Activated T-cell treated with anti-CD3 and anti-CD28 coated beads for 48 hours (primary cell): ENCODE results near the gene ICAM2.
"Not testable (repeated sequence)": the region's sequence is repeated elsewhere in the genome, so short reads cannot be mapped to it uniquely, and the experiment has no call there.

Experiments
- DNase-seq: peaks from one replicate; pipeline ENCODE4 v3.0.0-alpha.2; 2020; ENCODE audit warnings: low read depth

The ICAM2 gene

DNA sequence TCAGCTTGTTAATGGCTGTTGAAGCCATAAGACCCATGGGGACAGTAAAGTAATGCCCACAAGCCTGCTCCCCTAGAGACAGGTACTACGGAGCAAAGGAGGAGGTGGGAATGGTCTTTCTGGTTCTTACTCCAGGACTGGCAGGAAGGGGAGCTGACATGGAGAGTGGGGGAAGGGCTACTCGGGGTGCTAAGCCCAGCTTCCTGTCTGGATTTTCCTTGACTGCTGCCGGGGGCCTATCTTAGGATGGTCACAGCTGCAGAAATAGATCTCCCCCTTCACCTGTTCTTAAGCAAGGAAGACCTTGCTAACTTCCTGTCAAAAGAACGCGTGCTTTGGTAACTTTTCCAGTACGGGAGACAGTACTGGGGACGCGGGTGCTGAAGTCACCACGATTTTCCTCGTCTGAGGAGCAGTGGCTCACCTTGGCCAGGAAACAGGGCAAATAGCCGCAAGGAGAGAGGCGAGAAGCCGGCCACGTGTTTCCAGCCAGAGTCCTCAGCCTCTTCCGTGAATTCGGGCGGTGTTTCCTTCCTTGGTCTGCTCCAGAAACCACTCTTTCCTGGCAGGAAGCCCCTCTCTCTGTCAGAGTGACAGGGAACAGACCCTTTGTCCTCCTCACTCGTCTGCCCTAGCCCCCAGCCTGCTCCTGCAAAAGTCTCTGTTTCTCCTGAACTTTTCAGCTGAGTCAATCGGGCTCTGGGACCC, 22.9 kb downstream of the ICAM2 start:
- no peak for DNase-seq

- DNase-seq: no peak
These were observed 23.8 kb downstream of the ICAM2 start for GRCh38 chr17:63996430-63997182.

GRCh38 chr17:63995626-63996025, 24.8 kb downstream of the ICAM2 start:
- DNase-seq: no peak

DNA sequence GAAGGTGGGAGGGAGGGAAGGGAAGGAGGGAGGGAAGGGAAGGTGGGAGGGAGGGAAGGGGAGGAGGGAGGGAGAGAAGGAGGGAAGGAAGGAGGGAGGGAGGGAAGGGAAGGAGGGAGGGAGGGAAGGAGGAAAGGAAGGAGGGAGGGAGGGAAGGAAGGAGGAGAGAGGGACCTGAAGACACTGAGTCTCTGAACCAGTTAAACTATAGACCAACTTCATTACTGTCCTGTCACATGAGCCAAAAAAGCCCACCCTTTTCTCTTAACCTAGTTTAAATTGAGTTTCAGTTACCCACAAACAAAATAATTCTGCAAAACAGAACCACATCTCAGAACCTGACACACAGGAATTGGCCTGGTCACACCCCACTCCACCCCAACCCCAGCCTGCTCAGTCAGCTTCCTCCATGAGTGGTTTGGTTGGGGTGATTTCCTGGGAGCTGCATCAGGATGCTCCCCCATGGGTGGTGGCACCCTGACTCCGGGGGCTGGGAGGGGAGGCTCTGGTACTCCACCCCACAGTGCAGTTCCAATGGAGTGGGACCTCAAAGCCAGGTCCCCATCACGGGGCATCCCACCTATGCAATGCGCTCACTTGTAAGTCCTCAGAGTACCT, 27.0 kb downstream of the ICAM2 start:
- DNase-seq: no peak

- no peak for DNase-seq
These were observed 28.8 kb downstream of the ICAM2 start for GRCh38 chr17:63991611-63992010.

DNA sequence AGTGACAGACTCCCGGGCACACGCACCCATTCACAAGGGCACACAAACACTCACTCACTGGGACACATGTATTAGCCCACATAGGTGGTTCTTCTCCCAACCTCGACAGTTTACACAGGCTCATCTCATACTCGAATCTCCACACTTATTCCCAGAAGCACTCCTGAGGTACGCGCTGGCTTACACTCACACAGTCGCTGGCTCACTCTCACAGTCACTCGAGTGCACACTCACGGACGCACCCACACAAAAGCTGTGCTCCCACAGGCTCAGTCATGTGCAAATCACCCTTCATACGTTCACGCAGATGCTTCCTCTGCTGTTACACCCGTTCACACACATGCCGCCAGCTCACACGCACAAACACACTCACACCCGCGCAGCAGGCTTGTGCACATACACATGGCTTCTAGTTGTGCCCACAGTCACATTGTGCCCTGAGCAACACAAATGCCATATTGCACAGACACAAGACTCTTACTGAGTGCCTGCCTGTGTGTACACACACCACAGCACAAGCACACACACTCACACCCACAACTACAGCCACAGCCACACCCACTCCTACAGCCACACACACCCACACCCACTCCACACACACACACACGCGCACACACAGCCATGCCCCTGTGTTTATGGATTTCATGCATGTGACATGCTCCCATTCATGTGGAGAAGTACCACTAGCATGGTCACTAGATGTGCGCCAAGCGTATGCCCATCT, 30.6 kb downstream of the ICAM2 start:
- DNase-seq: no peak

DNA sequence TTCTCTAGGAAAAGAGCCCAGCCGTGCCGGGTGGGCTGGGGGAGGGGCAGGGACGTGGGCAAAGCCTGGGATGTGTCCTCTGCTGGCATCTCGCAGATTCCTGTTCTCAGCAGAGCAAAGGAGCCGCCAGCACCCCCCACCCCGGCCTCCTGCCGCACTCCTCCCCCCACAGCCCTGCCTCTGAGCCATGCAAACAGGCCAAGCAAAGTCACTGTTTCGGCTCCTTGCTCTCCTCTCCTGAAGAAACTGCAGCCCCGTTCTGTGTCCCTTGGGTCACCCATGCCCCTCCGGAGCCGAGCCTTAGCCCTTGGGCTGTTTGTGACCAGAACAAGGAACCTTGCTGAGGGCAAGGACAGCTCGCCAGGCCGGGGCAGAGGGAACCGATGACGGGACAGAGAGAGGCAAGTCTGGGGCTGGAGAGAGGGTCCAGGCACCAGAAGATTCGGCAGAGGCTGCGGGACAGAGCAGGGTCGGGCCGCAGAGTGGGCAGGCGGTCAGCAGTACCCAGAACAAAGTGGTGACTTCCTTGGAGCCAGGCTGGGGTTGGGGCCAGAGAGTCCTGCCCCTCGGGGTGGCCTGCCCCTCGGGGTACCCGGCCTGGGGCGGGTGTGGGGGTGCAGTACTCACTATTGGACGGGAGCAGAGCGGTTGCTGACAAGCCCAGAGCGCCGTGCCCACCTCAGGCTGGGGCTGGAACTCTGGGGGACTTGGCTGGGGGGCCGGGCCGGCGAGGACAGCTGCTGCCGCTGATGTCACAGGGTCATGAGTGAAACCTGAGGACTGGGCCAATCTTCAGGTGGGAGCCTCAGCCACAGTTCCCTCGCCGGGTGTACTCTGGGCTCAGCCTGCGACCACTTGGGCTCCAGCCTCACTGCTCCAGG, 31.5 kb downstream of the ICAM2 start:
- no peak for DNase-seq

GRCh38 chr17:63988127-63988478, 32.3 kb downstream of the ICAM2 start:
- no peak for DNase-seq

DNA sequence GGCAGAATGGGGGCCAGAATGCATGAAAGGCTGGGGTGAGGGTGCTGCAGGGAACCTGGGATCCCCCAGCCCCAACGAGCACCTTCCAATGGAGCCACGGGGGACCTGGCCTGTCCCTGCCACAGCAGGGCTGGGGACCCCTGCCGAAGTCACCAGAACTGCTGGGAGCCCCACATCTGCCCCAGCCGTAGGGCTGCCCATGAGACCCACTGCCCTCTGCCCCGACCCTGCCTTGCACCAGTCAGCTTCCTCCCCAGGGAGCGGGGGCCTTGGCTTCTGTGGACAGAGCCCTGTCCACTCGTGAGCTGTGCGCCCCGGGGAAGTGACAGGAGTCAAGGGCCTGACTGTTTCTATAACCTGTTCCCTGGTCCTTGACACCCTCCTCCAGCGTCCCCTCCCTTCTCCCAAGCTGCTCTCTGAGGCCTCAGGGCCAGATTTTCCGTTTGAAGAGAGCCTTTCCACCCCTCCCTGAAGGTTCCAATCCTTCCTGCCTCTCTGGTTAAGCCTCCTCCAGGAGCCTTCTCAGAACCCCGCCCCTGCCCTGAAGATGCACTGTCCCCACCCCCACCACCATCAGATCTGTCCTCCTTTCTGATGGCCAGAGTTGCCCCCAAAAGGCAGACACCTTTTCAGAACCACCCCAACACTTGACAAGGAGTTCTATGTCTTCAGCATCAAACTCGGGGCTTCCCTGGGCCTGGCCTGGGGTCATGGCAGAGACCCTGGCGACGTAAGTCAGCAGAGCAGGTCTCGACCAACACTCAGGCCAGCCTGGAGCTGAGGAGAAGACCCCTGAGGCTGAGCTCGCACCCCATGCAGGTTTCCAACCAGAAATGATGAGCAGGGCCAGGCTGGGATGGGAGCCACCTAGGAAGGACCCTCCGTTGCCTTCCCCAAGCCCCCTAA, 33.0 kb downstream of the ICAM2 start:
- no peak for DNase-seq

DNA sequence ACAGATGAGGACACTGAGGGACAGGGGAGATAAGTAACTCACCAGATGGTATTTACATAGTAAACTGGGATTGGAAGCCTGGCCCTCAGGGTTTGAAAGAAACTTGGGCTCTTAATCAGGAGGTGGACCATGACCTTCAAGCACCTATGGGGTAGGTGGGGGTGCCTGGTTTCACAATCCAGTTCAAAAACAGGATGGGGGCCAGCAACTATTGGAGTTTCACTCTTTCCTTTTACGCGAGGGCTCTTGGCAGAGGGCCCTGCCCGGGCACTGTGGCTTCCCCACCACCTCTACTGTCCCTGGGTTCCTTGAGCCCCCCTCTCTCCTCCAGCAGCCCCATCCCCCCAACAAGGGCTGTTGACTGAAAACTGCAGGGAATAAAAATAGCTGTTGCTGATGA, 33.6 kb downstream of the ICAM2 start:
- no peak for DNase-seq

DNA sequence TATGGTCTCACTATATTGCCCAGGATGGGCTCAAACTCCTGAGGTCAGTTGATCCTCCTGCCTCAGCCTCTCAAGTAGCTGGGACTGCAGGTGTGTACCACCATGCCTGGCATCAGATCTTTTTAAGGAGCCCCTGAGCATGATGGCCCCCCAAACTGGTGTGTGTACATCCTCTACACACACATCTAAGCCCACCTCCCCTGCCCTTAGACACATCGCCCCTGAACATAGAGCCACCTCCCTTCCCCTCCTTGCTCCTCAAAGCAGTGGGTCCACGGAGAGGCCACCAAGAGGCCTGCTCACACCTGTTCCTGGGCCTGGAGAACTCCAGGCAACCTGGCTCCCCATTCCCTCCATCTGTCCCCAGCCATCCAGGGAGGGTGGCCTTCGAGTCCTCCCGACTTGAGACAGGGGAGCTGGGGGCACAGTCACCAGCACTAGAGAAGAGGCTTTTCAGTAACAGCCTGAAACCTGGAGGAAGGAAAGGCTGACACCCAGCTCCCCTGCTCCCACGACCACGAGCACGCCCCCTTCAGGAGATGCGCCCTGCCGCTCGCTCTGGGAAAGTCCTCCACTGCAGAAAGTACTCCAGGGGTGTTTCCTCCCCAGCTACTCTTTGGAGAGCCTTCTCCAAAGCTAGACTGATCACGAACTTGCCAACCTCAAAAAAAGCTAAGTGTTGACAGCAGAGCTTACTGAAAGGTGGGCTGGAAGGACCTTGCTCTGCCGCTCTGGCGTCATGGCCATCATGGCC, 34.9 kb downstream of the ICAM2 start:
- DNase-seq: no peak

DNA sequence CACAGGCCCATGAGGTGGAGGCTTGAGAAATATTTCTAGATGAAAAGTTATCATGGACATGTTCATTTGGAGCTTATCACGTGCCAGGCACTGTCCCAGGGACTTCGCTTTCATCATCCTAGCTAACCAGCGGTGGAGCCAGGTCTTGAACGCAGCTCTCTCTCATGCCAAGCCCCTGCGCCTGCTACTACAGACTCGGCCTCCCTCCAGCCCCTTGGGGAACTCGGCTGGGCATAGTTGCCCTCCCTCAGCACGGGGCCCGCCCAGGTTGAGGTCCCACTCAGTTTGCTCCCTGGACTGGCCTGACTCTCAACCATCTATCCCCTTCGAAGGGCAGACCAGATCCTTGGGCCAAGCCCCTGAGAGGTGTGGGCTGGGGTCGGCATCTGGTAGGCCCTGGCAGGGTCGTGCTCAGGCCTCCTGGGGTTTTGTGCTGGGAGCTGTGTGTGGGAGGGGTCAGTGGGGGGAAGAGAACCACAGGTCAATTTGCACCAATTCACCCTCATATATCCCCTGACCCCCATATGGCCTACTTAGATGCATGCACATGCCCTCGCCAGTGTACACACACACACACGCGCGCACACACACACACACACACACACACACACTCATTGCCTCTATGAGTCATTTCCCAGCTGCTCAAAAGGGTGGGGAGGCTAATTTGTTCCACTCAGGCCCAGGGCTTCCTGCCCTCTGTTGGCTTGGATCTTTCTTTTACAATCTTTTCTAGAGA, 35.6 kb downstream of the ICAM2 start:
- DNase-seq: no peak

DNA sequence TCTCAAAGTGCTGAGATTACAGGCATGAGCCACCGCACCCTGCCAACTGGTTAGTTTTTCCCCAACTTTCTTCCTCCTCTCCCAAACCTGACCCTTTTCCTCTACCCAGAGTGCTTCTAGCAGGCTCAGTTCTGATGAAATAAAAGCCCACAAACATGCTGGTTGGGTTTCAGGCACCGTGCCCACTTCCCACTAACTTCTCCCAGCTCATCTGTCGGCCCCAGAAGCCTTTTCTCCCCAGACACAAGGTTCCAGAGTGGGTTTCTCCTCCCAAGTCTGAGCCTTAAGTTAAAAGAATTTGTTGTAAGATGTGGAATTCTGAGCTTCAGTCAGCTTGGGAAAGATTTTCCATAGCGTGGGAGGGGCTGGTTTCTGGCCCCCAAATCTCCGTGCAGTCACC, 36.2 kb downstream of the ICAM2 start:
- no peak for DNase-seq

- no peak for DNase-seq
These were observed 37.1 kb downstream of the ICAM2 start for GRCh38 chr17:63983320-63983719.

- DNase-seq: not testable (repeated sequence)
These were observed 37.8 kb downstream of the ICAM2 start for GRCh38 chr17:63982641-63983040.

DNA sequence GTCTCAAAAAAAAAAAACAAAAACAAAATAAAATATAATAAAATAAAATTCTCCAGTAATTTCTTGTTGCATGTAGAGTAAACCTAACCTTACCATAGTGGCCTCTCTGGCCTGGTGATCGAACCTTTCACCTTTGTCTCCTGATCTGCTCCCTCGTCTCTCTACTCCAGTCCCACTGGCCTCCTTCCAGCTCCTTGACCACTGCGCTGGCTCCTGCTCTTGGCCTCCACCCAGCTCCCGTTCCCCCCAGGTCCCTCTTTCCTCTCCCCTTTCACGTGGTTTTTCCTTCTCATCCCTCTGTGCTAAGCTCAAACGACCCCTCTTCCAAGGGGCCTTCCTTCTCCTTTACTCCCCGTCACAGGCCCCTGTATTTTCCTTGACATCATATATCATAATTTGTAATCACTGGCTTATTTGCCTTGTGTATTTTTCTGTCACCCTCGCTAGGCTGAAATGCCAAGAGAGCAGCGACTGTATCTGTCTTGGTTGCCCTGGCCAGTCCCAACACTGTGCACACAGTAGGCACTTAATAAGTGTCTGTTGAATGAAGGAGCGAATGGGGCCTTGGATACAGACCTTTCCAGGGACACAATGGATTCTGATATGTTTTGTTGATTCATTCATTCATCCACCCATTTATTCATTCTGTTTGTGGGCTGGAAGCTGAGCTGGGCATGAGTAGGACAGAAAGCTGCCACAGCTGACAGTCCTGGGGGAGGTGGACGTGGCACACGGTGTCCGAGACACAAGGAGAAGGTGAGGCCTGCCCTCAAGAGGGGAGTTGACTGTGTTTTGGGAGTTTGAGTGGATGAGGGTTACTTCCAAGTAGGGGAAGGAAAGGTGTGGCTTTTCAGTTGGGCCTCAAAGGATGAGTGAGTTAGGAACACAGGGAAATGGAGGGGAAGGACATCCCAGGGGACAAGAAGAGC, 41.9 kb downstream of the ICAM2 start:
- DNase-seq: no peak

GRCh38 chr17:63976702-63977101, 43.7 kb downstream of the ICAM2 start:
- no peak for DNase-seq

DNA sequence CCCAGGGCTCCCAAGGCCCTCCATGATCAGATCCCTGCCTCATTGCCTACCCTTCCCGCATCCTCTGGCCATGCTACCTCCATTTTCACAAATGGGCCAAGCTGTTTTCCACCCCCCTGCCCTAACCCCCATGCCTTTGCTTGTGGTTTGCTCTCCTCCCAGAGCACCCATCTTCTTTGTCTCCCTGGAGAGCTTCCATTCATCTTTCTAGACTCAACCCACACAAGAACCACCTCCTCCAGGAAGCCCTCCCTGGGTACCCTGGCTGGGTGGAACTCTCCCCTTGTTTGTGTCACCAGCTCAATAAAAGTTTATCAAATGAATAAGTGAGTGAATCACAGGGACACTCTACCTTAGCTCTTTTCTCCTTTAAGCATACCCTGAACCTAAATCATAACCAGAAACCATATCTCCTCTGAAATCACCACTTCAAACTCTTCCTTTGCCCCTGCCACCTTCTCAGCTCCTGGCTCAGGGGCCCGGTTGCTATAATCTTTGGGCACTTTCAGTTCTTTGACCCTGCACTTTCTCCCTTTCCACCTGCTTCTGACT, 44.8 kb downstream of the ICAM2 start:
- DNase-seq: no peak
